Central memory CD4-positive, alpha-beta T cell (primary cell): ENCODE results near the gene PACS1.
A peak's percentile ranks its signal among the peaks of the same experiment; 100 is the strongest.
"Not testable (repeated sequence)": the region's sequence is repeated elsewhere in the genome, so short reads cannot be mapped to it uniquely, and the experiment has no call there.

Experiments
- DNase-seq: peaks from one replicate; pipeline ENCODE4 v3.0.0; 2022

The PACS1 gene

GRCh38 chr11:66077927-66078326 lies 7.9 kb downstream of the PACS1 start:
- DNase-seq: no peak

GRCh38 chr11:66078949-66079348 lies 8.9 kb downstream of the PACS1 start:
- not testable (repeated sequence) for DNase-seq

GRCh38 chr11:66080055-66080817 lies 10.2 kb downstream of the PACS1 start:
- DNase-seq: peak; percentile 52

GRCh38 chr11:66081505-66081904 lies 11.4 kb downstream of the PACS1 start:
- peak; percentile 84 for DNase-seq

- no peak for DNase-seq
Measured at GRCh38 chr11:66082946-66083698, 13.1 kb downstream of the PACS1 start.

- DNase-seq: no peak
Measured at GRCh38 chr11:66083767-66084166, 13.7 kb downstream of the PACS1 start.

- DNase-seq: no peak
Measured at GRCh38 chr11:66084821-66085475, 14.9 kb downstream of the PACS1 start.

GRCh38 chr11:66087148-66087908 lies 17.3 kb downstream of the PACS1 start:
- no peak for DNase-seq

- DNase-seq: no peak
Measured at GRCh38 chr11:66089067-66089466, 19.0 kb downstream of the PACS1 start.

GRCh38 chr11:66090288-66090687 lies 20.2 kb downstream of the PACS1 start:
- no peak for DNase-seq

- DNase-seq: not testable (repeated sequence)
Measured at GRCh38 chr11:66092125-66092524, 22.1 kb downstream of the PACS1 start.

- DNase-seq: not testable (repeated sequence)
Measured at GRCh38 chr11:66099746-66100145, 29.7 kb downstream of the PACS1 start.

- peak; percentile 78 for DNase-seq
Measured at GRCh38 chr11:66100272-66101065, 30.4 kb downstream of the PACS1 start.

- no peak for DNase-seq
Measured at GRCh38 chr11:66101066-66101464, 31.0 kb downstream of the PACS1 start.

- DNase-seq: no peak
Measured at GRCh38 chr11:66104057-66104638, 34.1 kb downstream of the PACS1 start.

- no peak for DNase-seq
Measured at GRCh38 chr11:66106786-66107599, 36.9 kb downstream of the PACS1 start.

GRCh38 chr11:66107600-66108510 lies 37.8 kb downstream of the PACS1 start:
- DNase-seq: no peak

- no peak for DNase-seq
Measured at GRCh38 chr11:66109294-66109693, 39.2 kb downstream of the PACS1 start.

- no peak for DNase-seq
Measured at GRCh38 chr11:66111158-66111557, 41.1 kb downstream of the PACS1 start.
